ENCODE results near the gene FAM117B.

FAM117B gene

GRCh38 chr2:202634556-202635427 lies at the start of gene FAM117B:
FAM117B (plus strand) TSS chr2:202634969; CDS start chr2:202635188, 219 bp downstream.
- peak; percentile 99 for DNase-seq

GRCh38 chr2:202588647-202589581 lies 45.9 kb upstream of the FAM117B start:
- peak; percentile 60 for DNase-seq

GRCh38 chr2:202589582-202589949 lies 45.2 kb upstream of the FAM117B start:
- no peak for DNase-seq

- DNase-seq: no peak
Measured at GRCh38 chr2:202592566-202592965, 42.2 kb upstream of the FAM117B start.

GRCh38 chr2:202599105-202599504 lies 35.7 kb upstream of the FAM117B start:
- no peak for DNase-seq

- no peak for DNase-seq
Measured at GRCh38 chr2:202599911-202600310, 34.9 kb upstream of the FAM117B start.

- DNase-seq: no peak
Measured at GRCh38 chr2:202604699-202605098, 30.1 kb upstream of the FAM117B start.

- no peak for DNase-seq
Measured at GRCh38 chr2:202605174-202605573, 29.6 kb upstream of the FAM117B start.

GRCh38 chr2:202608142-202608852 lies 26.5 kb upstream of the FAM117B start:
- DNase-seq: no peak

GRCh38 chr2:202609381-202610145 lies 25.2 kb upstream of the FAM117B start:
- no peak for DNase-seq

GRCh38 chr2:202610380-202610779 lies 24.4 kb upstream of the FAM117B start:
- no peak for DNase-seq

- DNase-seq: no peak
Measured at GRCh38 chr2:202612145-202612544, 22.6 kb upstream of the FAM117B start.

GRCh38 chr2:202613479-202613878 lies 21.3 kb upstream of the FAM117B start:
- DNase-seq: no peak

- DNase-seq: no peak
Measured at GRCh38 chr2:202624133-202624532, 10.6 kb upstream of the FAM117B start.

- no peak for DNase-seq
Measured at GRCh38 chr2:202627042-202627441, 7.7 kb upstream of the FAM117B start.

- no peak for DNase-seq
Measured at GRCh38 chr2:202628646-202629198, 6.0 kb upstream of the FAM117B start.

- DNase-seq: no peak
Measured at GRCh38 chr2:202632682-202633290, 2.0 kb upstream of the FAM117B start.

- no peak for DNase-seq
Measured at GRCh38 chr2:202633470-202633869, 1.3 kb upstream of the FAM117B start.

GRCh38 chr2:202635428-202636212 lies 851 bp downstream of the FAM117B start:
- peak; percentile 89 for DNase-seq

GRCh38 chr2:202636213-202636513 lies 1.4 kb downstream of the FAM117B start:
- no peak for DNase-seq

GRCh38 chr2:202638721-202639120 lies 4.0 kb downstream of the FAM117B start:
- DNase-seq: no peak
